ENCODE measurements around the gene STXBP4.

Gene STXBP4

GRCh38 chr17:54971901-54972300 is 3.3 kb downstream of the STXBP4 start:
- H3K27ac ChIP-seq = no peak overlapping the region
- no peaks in the 10 kb centered on the region for H3K36me3 ChIP-seq (replicated peaks)
- no peak for TF ChIP-seq CTCF (IDR thresholded peaks at IDR 0.05; ENCODE audit: low read depth, low read length, missing control alignments)
- H3K27me3 ChIP-seq (replicated peaks) = no peaks in the 10 kb centered on the region
- in situ Hi-C loops (cut with HindIII; ENCODE audit: low pct_ligation_motif_present, low sequenced_read_pairs) = no loop called here
- DNase-seq = no peak
- no peak overlapping the region for H3K4me3 ChIP-seq (ENCODE audit: low read depth, low read length)

- no peak overlapping the region for H3K4me3 ChIP-seq (ENCODE audit: low read depth, low read length)
- H3K27ac ChIP-seq = no peak overlapping the region
- in situ Hi-C loops (cut with HindIII; ENCODE audit: low pct_ligation_motif_present, low sequenced_read_pairs) = no loop called here
- no peaks in the 10 kb centered on the region for H3K27me3 ChIP-seq (replicated peaks)
- no peak for DNase-seq
- no peak for TF ChIP-seq CTCF (IDR thresholded peaks at IDR 0.05; ENCODE audit: low read depth, low read length, missing control alignments)
- H3K36me3 ChIP-seq (replicated peaks) = no peaks in the 10 kb centered on the region
Measured at GRCh38 chr17:54972406-54973138, 4.0 kb downstream of the STXBP4 start.

- no peaks in the 10 kb centered on the region for H3K27me3 ChIP-seq (replicated peaks)
- no peak overlapping the region for H3K27ac ChIP-seq
- no peak for DNase-seq
- H3K4me3 ChIP-seq (ENCODE audit: low read depth, low read length) = no peak overlapping the region
- no peak for TF ChIP-seq CTCF (IDR thresholded peaks at IDR 0.05; ENCODE audit: low read depth, low read length, missing control alignments)
- in situ Hi-C loops (cut with HindIII; ENCODE audit: low pct_ligation_motif_present, low sequenced_read_pairs) = no loop called here
- no peaks in the 10 kb centered on the region for H3K36me3 ChIP-seq (replicated peaks)
Measured at GRCh38 chr17:54974759-54975158, 6.2 kb downstream of the STXBP4 start.

GRCh38 chr17:54976316-54976715 is 7.8 kb downstream of the STXBP4 start:
- in situ Hi-C loops (cut with HindIII; ENCODE audit: low pct_ligation_motif_present, low sequenced_read_pairs) = no loop called here
- no peaks in the 10 kb centered on the region for H3K27me3 ChIP-seq (replicated peaks)
- no peak overlapping the region for H3K4me3 ChIP-seq (ENCODE audit: low read depth, low read length)
- DNase-seq = no peak
- H3K36me3 ChIP-seq (replicated peaks) = no peaks in the 10 kb centered on the region
- H3K27ac ChIP-seq = no peak overlapping the region
- TF ChIP-seq CTCF (IDR thresholded peaks at IDR 0.05; ENCODE audit: low read depth, low read length, missing control alignments) = no peak

- H3K4me3 ChIP-seq (ENCODE audit: low read depth, low read length) = no peak overlapping the region
- H3K27me3 ChIP-seq (replicated peaks) = no peaks in the 10 kb centered on the region
- no peaks in the 10 kb centered on the region for H3K36me3 ChIP-seq (replicated peaks)
- TF ChIP-seq CTCF (IDR thresholded peaks at IDR 0.05; ENCODE audit: low read depth, low read length, missing control alignments) = no peak
- in situ Hi-C loops (cut with HindIII; ENCODE audit: low pct_ligation_motif_present, low sequenced_read_pairs) = no loop called here
- H3K27ac ChIP-seq = no peak overlapping the region
- no peak for DNase-seq
Measured at GRCh38 chr17:54977744-54978143, 9.2 kb downstream of the STXBP4 start.

- no peak for DNase-seq
- in situ Hi-C loops (cut with HindIII; ENCODE audit: low pct_ligation_motif_present, low sequenced_read_pairs) = no loop called here
- Histone ChIP-seq H3K27me3 (replicated peaks) (no peaks in the 10 kb centered on the region), H3K36me3 (replicated peaks) (no peaks in the 10 kb centered on the region), H3K4me3 (ENCODE audit: low read depth, low read length) (no peak overlapping the region), H3K27ac (no peak overlapping the region)
- TF ChIP-seq CTCF (IDR thresholded peaks at IDR 0.05; ENCODE audit: low read depth, low read length, missing control alignments) = no peak
Measured at GRCh38 chr17:54979657-54980056, 11.1 kb downstream of the STXBP4 start.
